ENCODE data around the gene C2orf76. TPM values are rescaled to one million over a fixed set of nuclear protein-coding genes. Genes with fewer than 3 reads are reported as not detected.

C2orf76 gene
- polyA plus RNA-seq, 1 donor from 2014 or later, result 37.7 TPM

DNA sequence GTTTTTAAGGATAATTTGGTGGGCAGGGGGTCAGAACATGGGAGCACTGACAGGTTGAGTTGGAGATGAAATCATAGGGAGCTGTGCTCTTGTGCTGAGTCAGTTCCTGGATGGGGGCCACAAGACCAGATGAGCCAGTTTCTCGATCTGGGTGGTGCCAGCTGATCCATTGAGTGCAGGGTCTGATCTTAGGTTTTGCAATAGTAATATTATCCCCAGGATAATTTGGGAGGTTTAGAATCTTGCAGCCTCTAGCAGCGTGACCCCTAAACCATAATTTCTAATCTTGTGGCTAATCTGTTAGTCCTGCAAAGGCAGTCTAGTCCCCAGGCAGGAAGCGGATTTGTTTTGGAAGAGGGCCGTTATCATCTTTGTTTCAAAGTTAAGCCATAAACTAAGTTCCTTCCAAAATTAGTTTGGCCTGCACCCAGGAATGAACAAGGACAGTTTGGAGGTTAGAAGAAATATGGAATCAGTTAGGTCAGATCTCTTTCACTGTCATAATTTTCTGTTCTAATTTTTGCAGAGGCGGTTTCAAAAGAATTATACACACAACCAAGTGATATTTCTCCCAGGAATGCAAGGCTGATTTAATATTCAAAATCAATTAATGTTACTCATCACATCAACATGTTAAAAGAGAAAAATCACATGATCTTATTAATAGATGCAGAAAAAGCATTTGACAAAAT lies 23.1 kb upstream of the C2orf76 start:
- no peaks in the 10 kb centered on the region for H3K9me2 ChIP-seq (ENCODE audit: insufficient read depth, low read length)
- H4K20me1 ChIP-seq (ENCODE audit: insufficient read depth), result no peaks in the 10 kb centered on the region
- no peaks in the 10 kb centered on the region for H3K36me3 ChIP-seq (ENCODE audit: insufficient read depth, low read length)
- no peaks in the 10 kb centered on the region for H3F3A ChIP-seq (ENCODE audit: insufficient read depth, low read length, poor library complexity, severe bottlenecking)
- H3K9me3 ChIP-seq (ENCODE audit: low read length), result no peaks in the 10 kb centered on the region
- no peak overlapping the region for H3K9ac ChIP-seq (ENCODE audit: low read length)
- no peak overlapping the region for H3K27ac ChIP-seq (ENCODE audit: low read length)
- TF ChIP-seq SMC3 (conservative IDR thresholded peaks at IDR 0.05; ENCODE audit: poor library complexity) (no peak), RAD21 (conservative IDR thresholded peaks at IDR 0.05) (no peak), MXI1 (conservative IDR thresholded peaks at IDR 0.05; ENCODE audit: poor library complexity, severe bottlenecking) (no peak), TAF1 (IDR thresholded peaks at IDR 0.05; ENCODE audit: low read depth) (no peak), EZH2 (IDR thresholded peaks at IDR 0.05; ENCODE audit: borderline replicate concordance, insufficient read depth, low read length, poor library complexity, severe bottlenecking) (no peak), POLR2AphosphoS5 (IDR thresholded peaks at IDR 0.05) (no peak), EP300 (conservative IDR thresholded peaks at IDR 0.05; ENCODE audit: poor library complexity, severe bottlenecking) (no peak)
- TF ChIP-seq, protein P1, sequence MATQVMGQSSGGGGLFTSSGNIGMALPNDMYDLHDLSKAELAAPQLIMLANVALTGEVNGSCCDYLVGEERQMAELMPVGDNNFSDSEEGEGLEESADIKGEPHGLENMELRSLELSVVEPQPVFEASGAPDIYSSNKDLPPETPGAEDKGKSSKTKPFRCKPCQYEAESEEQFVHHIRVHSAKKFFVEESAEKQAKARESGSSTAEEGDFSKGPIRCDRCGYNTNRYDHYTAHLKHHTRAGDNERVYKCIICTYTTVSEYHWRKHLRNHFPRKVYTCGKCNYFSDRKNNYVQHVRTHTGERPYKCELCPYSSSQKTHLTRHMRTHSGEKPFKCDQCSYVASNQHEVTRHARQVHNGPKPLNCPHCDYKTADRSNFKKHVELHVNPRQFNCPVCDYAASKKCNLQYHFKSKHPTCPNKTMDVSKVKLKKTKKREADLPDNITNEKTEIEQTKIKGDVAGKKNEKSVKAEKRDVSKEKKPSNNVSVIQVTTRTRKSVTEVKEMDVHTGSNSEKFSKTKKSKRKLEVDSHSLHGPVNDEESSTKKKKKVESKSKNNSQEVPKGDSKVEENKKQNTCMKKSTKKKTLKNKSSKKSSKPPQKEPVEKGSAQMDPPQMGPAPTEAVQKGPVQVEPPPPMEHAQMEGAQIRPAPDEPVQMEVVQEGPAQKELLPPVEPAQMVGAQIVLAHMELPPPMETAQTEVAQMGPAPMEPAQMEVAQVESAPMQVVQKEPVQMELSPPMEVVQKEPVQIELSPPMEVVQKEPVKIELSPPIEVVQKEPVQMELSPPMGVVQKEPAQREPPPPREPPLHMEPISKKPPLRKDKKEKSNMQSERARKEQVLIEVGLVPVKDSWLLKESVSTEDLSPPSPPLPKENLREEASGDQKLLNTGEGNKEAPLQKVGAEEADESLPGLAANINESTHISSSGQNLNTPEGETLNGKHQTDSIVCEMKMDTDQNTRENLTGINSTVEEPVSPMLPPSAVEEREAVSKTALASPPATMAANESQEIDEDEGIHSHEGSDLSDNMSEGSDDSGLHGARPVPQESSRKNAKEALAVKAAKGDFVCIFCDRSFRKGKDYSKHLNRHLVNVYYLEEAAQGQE (IDR thresholded peaks at IDR 0.05; ENCODE audit: borderline replicate concordance), result no peak
- TF ChIP-seq, protein P2, sequence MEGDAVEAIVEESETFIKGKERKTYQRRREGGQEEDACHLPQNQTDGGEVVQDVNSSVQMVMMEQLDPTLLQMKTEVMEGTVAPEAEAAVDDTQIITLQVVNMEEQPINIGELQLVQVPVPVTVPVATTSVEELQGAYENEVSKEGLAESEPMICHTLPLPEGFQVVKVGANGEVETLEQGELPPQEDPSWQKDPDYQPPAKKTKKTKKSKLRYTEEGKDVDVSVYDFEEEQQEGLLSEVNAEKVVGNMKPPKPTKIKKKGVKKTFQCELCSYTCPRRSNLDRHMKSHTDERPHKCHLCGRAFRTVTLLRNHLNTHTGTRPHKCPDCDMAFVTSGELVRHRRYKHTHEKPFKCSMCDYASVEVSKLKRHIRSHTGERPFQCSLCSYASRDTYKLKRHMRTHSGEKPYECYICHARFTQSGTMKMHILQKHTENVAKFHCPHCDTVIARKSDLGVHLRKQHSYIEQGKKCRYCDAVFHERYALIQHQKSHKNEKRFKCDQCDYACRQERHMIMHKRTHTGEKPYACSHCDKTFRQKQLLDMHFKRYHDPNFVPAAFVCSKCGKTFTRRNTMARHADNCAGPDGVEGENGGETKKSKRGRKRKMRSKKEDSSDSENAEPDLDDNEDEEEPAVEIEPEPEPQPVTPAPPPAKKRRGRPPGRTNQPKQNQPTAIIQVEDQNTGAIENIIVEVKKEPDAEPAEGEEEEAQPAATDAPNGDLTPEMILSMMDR (IDR thresholded peaks at IDR 0.05; ENCODE audit: poor library complexity, severe bottlenecking), result no peak
- no peak overlapping the region for H3K4me2 ChIP-seq (ENCODE audit: low read length)
- H2AFZ ChIP-seq (ENCODE audit: low read depth, low read length), result no peak overlapping the region
- no peak overlapping the region for H3K4me3 ChIP-seq (ENCODE audit: low read length)
- H3K27me3 ChIP-seq (ENCODE audit: insufficient read depth, low read depth, low read length), result no peaks in the 10 kb centered on the region
- H3K79me2 ChIP-seq (replicated peaks; ENCODE audit: insufficient read depth, low read length), result no peaks in the 10 kb centered on the region

DNA sequence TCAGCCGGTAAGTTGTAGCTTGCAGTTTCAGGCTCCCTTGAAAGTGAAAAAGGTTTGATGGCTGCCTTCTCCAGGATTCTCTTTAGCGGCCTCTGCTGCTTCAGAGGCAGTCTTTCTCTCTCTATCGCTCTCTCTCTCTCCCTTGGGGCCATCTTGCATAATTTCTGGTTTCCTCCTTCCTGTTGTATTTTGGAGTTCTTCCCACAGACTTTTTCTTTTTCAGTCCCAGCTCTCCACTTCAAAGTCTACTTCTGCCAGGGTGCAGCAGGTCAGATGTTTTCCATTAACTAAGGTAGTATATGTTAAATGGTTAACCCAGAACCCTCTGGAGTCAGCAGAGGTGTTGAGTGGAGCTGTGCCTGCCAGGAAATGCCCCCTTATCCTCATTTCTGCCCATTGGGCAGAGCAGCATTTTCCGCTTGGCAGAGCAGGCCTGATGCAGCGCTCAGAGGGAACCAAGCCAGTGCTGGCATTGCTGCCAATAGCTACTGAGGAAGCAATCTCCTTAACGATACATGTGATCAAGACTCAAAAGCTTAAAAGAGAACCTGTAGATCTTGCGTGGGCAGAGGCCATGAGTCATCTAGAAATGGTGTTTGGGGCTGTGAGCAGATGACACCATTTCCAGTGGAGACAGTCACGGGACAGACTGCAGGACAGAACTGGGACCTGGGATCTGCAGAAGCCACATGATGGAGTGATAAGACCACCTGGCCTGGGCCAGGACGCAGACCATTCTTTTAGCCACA lies 20.9 kb upstream of the C2orf76 start:
- H3F3A ChIP-seq (ENCODE audit: insufficient read depth, low read length, poor library complexity, severe bottlenecking), result no peaks in the 10 kb centered on the region
- H3K79me2 ChIP-seq (replicated peaks; ENCODE audit: insufficient read depth, low read length), result no peaks in the 10 kb centered on the region
- H3K9me2 ChIP-seq (ENCODE audit: insufficient read depth, low read length), result no peaks in the 10 kb centered on the region
- H3K4me3 ChIP-seq (ENCODE audit: low read length), result no peak overlapping the region
- H3K9me3 ChIP-seq (ENCODE audit: low read length), result no peaks in the 10 kb centered on the region
- no peaks in the 10 kb centered on the region for H3K27me3 ChIP-seq (ENCODE audit: insufficient read depth, low read depth, low read length)
- no peak overlapping the region for H2AFZ ChIP-seq (ENCODE audit: low read depth, low read length)
- H3K36me3 ChIP-seq (ENCODE audit: insufficient read depth, low read length), result no peaks in the 10 kb centered on the region
- H4K20me1 ChIP-seq (ENCODE audit: insufficient read depth), result no peaks in the 10 kb centered on the region
- no peak overlapping the region for H3K9ac ChIP-seq (ENCODE audit: low read length)
- TF ChIP-seq MXI1 (conservative IDR thresholded peaks at IDR 0.05; ENCODE audit: poor library complexity, severe bottlenecking), result no peak
- no peak for TF ChIP-seq POLR2AphosphoS5 (IDR thresholded peaks at IDR 0.05)
- no peak for TF ChIP-seq TAF1 (IDR thresholded peaks at IDR 0.05; ENCODE audit: low read depth)
- TF ChIP-seq SMC3 (conservative IDR thresholded peaks at IDR 0.05; ENCODE audit: poor library complexity), result no peak
- TF ChIP-seq, protein P1 (IDR thresholded peaks at IDR 0.05; ENCODE audit: borderline replicate concordance), result no peak
- no peak for TF ChIP-seq RAD21 (conservative IDR thresholded peaks at IDR 0.05)
- no peak for TF ChIP-seq EP300 (conservative IDR thresholded peaks at IDR 0.05; ENCODE audit: poor library complexity, severe bottlenecking)
- TF ChIP-seq EZH2 (IDR thresholded peaks at IDR 0.05; ENCODE audit: borderline replicate concordance, insufficient read depth, low read length, poor library complexity, severe bottlenecking), result no peak
- TF ChIP-seq, protein P2 (IDR thresholded peaks at IDR 0.05; ENCODE audit: poor library complexity, severe bottlenecking), result no peak
- H3K4me2 ChIP-seq (ENCODE audit: low read length), result no peak overlapping the region
- H3K27ac ChIP-seq (ENCODE audit: low read length), result no peak overlapping the region
